GM21529 (cell line): ENCODE results near the gene ERVFRD-1.
"Not testable (repeated sequence)": the region's sequence is repeated elsewhere in the genome, so short reads cannot be mapped to it uniquely, and the experiment has no call there.

Experiments
- ATAC-seq: cut with Tn5 transposase; IDR thresholded peaks from one replicate; pipeline ENCODE4 v1.9.1; 2021; ENCODE audit not compliant: unreplicated experiment

ERVFRD-1 gene

DNA sequence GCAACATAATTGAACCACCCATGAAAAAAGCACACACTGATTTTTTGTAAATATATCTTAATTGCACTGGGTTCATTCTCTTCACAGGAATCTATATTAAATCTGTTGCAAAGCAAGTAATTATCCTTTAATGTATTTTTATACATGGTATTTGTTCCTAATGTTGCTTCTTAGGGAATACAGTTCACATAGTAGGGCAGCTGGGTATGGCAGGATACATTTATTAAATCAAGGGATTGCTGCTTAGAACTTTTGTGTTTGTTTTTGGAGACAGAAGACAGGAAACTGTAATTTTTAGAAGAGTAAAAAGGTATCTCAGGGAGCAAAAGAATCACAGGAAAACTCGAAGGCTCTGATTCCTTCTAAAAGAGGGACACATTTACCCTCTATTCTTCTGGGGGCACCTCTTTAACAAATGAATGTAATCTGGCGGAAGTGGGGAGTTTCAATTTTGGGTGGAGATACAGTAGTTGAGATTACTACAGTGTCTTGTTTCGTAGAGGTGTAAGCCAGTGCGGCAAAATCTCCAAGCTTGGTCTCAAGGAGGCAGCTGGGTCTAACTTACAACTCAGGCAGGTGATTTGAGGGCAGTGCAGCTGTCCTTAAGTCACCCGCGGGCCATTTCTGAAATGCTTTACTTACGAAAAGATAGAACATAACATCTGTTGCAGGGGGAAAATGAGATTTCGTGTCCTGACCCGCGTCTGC is 18.7 kb downstream of the ERVFRD-1 start:
- ATAC-seq: peak; percentile 38

DNA sequence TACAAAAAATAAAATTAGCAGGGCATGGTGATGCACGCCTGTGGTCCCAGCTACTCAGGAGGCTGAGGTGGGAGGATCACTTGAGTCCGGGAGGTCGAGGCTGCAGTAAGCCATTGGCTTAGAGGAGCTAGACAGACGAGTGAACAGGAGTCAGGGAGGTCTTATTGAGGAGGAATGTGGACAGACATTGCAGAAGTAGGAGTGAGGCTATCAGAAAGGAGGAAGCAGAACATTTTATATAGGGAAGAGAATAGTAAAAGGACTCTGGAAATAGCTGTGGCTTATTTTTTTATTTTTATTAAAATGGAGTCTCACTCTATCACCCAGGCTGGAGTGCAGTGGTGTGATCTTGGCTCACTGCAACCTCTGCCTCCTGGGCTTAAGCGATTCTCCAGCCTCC is 20.4 kb downstream of the ERVFRD-1 start:
- ATAC-seq: not testable (repeated sequence)

DNA sequence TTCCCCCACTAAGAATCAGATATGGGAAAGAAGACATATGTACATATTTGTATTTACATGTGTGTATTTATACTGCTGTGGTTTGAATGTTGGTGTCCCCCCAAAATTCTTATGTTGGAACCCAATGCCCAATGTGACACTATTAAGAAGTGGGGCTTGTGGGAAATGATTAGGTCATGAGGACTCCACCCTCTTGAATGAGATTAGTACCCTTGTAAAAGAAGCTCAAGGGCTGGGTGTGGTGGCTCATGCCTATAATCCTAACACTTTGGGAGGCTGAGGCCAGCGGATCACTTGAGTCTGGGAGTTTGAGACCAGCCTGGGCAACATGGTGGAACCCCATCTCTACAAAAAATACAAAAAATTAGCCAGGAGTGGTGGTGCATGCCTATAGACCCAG is 21.8 kb downstream of the ERVFRD-1 start:
- ATAC-seq: no peak

DNA sequence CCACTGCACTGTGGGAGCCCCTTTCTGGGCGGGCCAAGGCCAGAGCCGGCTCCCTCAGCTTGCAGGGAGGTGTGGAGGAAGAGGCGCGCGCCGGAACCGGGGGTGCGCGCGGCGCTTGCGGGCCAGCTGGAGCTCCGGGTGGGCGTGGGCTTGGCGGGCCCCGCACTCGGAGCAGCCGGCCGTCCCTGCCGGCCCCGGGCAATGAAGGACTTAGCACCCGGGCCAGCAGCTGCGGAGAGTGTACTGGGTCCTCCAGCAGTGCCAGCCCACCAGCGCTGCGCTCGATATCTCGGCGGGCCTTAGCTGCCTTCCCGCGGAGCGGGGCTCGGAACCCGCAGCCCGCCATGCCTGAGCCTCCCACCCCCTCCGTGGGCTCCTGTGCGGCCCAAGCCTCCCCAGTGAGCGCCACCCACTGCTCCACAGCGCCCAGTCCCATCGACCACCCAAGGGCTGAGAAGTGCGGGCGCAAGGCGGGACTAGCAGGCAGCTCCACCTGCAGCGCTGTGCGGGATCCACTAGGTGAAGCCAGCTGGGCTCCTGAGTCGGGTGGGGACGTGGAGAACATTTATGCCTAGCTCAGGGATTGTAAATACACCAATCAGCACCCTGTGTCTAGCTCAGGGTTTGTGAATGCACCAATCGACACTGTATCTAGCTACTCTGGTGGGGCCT is 24.2 kb downstream of the ERVFRD-1 start:
- ATAC-seq: not testable (repeated sequence)

DNA sequence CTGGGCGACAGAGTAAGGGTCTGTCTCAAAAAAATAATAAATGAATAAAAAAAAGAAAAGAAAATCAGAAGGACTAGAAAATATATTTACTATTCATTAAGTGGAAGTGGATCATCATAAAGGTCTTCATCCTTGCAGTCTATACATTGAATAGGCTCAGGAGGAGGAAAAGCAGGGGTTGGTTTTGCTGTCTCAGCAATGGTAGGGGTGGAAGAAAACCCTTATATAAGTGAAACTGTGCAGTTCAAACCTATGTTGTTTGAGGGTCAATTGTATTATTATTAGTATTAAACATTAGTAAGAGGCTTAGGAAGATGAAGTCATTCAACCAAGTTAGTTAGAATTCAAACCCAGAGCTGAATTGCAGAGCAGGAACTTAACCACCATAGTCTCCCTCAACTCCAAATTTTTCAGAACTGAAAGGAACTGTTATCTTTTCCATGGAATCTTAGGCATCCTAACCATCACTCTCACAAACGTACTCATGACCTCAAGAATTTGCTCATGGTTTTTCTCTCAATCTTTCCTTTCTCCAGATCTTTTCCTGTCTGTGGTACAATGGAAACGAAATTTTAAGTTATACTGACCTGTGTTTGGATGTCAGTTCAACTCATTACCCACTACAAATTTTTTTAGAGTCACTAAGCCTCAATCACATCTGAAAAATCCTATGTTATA is 25.6 kb downstream of the ERVFRD-1 start:
- ATAC-seq: no peak

DNA sequence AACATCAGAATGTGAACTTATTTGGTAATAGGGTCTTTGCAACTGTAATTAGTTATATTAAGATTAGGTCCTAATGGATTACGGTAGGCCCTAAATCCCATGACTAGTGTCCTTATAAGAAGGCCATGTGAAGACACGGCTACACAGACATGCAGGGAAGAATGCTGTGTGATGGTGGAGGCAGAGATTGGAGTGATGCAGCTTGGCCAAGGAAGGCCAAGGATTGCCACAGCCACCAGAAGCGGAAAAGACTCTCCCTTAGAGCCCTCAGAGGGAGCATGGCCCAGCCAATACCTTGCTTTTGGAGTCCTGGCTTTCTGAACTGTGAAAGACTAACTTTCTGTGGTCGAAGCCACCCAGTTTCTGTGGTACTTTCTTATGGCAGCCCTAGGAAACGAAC is 27.6 kb downstream of the ERVFRD-1 start:
- ATAC-seq: no peak

DNA sequence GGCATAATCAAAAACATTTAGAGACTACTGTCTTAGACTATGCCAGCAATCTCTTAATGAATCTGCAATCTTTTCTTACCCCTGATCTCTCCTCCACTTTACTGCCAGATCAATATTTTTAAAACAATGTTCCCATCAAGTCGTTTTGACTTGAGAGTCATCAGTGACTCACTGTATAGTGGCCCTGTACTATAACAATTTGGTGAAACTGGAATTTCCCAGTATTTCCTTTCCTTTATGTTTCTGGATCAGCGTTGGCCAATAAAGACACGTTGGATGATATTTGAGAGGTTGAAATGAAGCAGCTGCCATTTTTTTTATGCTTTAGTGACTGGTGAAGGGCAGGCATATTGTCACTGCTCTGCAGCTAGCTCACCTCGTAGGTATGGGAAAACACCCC is 28.0 kb downstream of the ERVFRD-1 start:
- no peak for ATAC-seq

DNA sequence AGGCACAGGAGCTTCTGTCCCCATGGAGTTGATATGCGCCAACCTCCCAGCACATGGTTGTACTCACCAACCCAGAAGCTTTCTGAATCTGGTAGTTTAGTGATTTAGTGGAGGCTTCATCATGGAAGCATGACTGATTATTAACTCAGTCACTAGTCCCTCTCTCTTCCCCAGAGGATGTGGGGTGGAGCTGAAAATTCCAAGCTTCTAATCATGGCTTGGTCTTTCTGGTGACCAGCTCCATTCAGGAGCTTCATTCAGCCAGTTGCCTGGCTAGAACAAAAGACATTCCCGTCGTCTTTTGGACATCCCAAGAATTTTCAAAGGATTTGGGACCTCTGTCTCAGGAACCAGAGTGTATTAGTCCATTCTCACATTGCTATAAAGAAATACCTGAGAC is 31.2 kb downstream of the ERVFRD-1 start:
- ATAC-seq: no peak

DNA sequence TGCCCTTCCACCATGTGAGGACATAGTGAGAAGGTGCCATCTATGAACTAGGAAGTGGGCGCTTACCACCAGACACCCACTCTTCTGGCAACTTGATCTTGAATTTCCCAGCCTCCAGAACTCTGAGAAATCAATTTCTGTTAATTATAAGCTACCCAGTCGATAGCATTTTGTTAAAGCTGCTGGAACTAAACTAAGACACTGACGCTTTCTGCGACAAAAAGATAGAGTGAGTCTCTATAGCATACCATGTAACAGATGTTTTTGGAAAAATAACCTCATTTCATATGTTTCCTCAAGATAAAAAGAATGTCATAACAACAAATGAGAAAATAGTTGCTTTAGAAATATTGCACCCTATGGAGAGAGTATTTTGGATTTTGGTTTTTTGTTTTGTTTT is 33.3 kb downstream of the ERVFRD-1 start:
- no peak for ATAC-seq

DNA sequence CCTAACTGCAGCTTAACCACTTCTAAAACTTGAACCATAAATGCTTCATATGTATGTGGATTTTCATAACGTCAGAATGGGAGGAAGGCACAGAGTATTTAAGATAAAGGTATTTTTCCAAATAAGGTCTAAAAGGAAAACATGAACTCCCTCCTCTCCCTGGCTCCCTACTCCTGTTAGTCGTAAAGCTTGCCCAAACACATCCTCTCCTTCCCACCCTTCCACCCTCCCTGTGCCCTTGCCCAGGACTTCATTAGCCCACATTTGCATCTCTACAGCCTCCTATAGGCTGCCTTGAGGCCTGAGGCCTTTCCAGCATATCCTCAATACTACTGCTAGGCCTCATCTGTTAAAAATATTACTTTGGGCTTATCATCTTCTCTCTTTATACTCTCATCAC is 35.0 kb downstream of the ERVFRD-1 start:
- ATAC-seq: no peak

DNA sequence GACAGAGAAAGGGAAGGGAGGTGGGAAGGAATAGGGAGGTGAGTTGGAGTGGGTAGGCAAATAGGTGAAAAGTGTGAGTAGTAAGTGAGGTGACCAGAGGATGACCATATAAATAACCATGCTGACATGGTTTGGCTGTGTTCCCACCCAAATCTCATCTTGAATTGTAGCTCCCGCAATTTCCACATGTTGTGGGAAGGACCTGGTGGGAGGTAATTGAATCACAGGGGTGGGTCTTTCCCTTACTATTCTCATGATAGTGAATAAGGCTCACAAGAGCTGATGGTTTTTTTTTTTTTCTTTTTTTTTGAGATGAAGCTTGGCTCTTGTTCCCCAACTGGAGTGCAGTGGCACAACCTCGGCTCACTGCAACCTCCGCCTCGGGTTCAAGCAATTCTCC is 39.4 kb downstream of the ERVFRD-1 start:
- no peak for ATAC-seq

DNA sequence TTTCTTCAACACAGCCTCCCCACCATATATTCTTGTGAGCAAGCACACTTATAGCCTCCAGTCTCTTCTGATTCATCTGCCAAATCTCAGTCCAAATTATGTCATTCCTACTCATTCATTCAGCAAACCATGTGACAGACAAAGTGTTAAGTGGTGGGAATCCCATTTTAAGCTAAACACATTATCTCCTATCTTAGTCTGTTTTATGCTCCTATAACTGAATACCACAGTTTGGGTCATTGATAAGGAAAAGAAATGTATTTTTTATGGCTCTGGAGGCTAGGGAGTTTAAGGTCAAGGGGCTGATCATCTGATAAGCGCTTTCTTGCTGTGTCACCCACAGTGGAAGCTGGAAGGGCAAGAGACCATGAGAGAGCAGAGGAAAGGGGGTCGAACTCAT is 41.8 kb downstream of the ERVFRD-1 start:
- no peak for ATAC-seq

DNA sequence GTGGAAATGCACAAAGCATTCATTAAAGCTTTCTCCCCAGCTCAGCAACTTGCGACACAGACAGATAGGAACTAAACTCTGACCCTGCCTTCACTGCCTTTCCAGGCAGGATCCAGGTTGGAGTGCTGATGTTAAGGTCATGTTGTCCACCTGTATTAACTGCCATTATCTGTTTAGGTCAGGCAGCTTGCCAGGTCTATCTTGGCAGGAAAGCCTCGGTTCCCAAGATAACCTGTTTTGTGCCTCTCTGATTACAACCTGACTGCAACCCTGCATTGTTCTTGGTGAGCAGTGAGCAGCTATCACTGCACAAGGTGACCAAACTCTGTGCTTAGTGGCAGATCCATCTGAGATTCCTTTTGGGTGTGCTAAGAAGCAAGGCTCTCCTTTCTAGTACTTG is 44.2 kb downstream of the ERVFRD-1 start:
- no peak for ATAC-seq

DNA sequence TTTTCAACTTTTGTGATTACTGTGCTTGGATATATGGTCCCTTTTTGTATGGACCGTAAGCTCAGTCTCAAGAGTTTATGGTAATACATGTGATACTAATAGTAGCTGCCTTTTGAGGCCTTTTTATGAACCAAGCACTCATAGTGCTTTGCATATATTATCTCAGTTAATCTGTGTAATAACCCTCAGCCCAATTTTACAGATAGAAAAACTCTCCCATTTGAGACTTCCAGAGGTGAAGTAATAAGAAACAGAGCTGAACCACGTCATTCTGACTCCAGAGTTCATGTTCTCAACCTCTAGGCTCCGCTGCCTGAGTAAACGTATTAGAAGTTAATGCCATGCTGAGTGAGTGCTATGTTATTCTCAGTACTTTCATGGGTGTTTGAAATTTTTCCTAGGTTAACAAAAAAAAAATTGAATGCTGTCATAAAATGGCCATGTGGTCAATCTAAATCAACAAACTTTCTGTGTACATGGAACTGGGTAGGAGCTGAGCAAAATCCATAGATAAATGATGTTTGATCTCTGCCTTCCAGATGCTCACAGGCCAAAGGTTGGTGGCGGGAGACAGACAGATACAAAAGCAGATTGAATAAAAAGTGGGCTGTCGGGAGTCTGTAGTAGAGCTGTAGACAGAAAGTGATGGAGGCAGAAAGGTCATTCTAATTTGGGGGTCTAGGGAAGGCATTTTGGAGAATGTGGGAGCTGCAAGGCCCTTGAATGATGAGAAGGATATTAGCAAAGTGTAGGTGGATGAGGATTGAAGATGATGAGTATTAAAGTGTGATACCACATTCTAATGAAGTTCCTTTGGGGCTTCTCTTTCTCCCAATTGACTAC is 44.8 kb downstream of the ERVFRD-1 start:
- no peak for ATAC-seq

DNA sequence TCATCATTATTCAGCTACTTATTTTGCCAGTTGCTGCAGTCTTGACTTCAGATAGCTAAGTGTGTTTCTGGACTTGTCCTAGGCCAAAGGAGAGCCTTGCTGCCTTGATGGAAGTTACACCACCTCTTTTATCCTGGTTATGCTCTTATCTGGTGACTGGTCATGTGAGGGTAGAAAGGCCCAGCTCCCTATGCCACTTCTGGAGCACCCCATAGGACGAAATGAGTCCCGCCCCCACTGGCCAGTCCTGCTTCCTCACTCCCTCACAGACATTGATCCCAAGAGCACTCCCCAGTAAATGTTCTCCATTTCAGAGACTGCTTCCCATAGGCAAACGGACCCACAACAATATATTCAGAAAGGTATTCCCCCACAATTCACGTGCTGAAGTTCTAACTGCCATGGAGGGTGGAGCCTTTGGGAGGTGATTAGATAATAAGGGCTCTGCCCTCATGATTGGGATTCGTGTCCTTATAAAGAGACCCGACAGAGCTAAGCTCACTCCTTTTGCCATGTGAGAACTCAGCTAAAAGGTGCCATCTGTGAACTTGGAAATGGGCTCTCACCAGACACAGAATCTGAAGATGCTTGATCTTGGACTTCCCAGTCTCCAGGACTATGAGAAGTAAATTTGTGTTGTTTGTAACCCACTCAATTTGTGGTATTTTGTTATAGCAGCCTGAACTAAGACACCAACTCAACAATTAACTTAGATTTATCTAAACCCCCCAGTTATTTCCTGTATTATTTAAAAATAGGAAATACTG is 45.9 kb downstream of the ERVFRD-1 start:
- ATAC-seq: no peak

DNA sequence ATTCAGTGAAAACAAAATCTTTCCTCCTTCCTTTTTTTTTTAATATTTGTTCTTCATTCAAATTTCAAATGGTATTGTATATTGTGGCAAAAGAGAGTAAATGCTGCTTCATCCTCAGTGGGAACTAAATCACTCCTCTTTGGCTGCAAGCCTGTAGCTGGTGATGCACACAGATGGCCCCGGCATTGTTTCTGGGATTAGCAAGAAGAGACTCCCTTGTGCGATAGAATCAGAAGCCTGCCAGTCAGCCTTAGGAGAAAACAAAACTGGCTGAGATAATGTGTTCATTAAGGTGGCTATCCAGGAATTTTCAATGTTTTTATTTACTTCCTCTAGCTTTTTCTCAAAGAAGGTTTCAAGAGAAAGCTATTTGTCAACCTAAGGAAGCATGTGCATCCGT is 46.7 kb downstream of the ERVFRD-1 start:
- ATAC-seq: no peak

DNA sequence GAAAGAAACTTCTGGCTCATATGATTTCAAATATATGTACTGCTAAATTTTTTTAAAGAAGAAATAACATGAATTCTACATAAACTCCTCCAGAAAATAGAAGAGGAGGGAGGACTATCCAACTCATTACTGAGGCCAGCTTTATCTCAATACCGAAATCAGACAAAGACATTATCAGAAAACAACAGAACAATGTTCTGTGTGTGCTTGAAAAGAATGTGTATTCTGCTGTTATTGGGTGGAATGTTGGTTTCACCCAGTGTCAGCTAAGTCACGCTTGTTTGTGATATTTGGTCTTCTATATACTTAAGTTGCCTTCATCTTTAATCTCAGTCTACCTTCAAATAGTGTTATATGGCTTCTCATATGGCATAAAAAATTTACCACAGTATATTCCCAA is 48.8 kb downstream of the ERVFRD-1 start:
- no peak for ATAC-seq

DNA sequence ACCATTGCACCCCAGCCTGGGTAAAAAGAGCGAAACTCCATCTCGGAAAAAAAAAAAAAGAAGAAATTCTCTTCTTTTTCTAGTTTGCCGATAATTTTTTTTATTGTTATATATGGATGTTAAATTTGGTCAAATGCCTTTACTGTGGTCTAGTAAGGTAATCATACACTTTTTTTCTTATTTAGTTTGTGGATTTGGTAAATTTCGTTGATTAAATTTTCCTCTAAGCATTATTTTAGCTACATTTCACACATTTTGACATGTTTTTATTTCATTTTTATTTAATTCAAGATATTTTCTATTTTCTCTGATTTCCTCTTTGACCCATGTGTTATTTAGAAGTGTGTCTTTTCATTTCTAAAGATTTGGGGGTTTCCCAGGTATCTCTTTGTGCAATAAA is 49.4 kb downstream of the ERVFRD-1 start:
- ATAC-seq: no peak

DNA sequence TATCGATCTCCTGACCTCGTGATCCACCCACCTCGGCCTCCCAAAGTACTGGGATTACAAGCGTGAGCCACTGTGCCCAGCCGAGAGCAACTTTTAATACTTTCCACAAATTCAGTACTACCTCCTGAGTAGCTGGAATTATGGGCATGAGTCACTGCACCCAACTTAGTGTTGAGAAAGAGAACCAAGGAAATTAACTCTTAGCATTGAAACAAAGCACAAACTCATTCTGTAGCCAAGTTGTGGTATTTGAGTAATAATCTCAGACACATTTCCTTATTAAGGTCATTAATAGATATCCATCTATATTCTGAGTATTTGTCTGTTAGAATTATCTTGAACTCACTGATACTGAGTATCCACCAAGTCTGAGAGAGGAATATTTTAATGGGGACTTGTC is 53.1 kb downstream of the ERVFRD-1 start:
- ATAC-seq: no peak

DNA sequence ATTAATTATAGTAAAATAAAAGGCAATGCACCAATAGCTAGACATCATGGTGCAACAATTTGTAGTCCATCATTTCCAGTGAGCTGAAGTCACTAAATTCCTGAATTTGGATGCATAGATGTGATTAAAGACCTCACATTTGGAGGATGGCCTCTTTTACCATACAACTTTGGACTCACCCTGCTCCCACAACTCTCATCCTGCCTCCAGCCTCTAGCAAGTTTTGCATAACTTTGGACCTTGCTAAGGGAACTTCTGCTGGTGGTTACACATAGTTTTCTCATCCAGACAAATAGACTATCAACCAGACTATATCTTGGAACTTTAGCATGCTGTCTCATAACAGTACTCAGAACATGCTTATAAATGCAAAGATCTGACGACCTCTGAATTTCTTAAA is 54.7 kb downstream of the ERVFRD-1 start:
- no peak for ATAC-seq
